Measurements from ENCODE around the gene NTS.

DNA sequence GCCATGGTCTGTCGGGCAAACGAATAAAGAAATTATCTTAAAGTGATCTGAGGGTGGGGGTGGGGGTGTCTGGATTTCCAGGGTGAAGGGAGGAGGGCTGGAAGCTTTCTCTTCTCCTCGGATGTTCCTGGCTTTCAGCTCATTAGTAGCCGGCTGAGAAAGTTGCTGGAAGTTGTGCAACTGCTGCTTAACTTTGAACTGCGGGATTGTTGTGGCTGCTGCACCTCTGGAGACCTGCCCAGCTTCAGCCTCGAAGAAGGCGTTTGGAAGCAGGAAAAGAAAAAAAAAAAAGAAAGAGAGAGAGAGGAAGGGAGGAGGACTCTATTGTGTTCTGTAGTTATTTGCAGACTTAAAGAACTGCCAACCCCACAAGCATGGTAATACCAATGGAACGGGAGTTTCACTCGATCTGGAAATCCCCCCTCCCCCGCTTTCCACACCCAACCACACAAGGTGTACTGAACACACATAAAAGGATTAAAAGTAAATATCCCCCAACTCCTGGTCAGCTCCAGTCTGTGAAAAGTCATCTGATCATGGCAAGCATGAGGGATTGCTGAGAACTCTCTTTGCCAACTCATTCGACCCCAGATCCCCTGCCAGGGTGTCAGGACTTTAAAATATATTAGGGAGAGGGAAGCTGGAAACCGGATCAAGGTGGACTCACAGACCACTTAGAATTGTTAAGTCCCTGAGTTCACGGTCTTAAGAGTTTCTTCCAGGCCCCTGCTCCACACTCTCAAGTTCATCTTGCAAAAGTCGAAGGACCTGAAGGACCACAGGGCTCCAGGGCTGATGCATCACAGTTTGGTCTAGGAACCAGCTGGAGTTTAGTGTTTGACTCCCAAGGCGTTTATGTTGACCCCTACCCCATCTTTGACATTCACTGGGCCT lies 37.7 kb upstream of the NTS start, which contains the start of gene RASSF9:
- TF ChIP-seq, protein P1, sequence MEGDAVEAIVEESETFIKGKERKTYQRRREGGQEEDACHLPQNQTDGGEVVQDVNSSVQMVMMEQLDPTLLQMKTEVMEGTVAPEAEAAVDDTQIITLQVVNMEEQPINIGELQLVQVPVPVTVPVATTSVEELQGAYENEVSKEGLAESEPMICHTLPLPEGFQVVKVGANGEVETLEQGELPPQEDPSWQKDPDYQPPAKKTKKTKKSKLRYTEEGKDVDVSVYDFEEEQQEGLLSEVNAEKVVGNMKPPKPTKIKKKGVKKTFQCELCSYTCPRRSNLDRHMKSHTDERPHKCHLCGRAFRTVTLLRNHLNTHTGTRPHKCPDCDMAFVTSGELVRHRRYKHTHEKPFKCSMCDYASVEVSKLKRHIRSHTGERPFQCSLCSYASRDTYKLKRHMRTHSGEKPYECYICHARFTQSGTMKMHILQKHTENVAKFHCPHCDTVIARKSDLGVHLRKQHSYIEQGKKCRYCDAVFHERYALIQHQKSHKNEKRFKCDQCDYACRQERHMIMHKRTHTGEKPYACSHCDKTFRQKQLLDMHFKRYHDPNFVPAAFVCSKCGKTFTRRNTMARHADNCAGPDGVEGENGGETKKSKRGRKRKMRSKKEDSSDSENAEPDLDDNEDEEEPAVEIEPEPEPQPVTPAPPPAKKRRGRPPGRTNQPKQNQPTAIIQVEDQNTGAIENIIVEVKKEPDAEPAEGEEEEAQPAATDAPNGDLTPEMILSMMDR (IDR thresholded peaks at IDR 0.05): no peak
- TF ChIP-seq POLR2A (IDR thresholded peaks at IDR 0.05): no peak

Measured in testis (tissue), 2 donors.